ENCODE results near the gene IMMP2L.

Gene IMMP2L

DNA sequence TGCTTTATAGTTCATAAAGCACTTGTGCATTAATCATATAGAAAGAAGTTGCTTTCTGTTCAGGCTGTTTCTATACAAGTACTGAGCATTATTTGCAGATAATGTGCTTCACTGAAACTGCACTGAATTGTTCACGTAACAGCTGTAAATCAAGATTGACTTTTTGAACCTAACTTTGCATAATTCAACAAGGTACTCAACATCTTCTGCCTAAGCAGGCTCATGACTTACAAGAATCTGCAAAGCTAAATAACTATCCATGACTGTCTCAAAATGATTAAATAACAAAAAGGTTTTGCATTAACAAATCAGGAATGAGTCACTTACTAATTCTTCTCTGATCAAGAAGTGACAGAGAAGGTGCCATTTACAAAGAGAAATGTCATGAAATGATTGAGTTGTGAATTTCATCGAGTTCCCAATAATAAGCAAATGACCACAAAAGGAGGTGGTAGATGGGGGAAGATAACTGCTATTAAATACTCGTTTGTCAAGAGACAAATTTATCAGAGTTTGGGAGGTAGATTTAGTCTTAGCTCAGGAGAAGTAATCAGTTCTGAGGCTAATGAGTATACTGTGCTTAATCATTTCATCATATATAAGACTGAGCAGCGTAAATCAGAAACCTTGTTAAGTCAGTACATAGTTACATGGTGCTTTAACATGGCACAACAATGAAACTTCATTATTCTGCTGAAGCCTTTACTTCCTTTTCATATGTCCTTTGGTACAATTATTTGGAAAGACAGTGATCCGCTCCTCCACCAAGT, 632.6 kb downstream of the IMMP2L start:
- DNase-seq (ENCODE audit: low read depth) = no peak

DNA sequence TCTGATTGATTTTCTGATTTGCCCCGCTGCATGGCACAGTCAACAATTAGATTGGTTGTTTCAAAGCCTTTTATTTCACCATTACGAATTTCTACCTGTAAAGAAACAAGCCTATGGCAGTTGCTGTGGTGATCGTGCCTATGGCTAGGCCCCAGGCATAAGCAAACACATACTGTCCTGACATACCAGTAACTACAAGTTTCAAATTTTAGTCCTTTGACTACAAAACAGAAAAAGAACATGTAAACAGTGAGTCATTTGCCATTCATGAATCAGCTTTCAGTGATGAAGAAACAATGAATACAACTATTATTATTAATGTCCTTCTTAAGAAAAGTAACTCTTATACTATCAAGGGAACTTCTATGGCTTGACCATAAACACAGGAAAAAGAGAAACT, 639.4 kb downstream of the IMMP2L start:
- DNase-seq (ENCODE audit: low read depth) = peak; percentile 83

DNA sequence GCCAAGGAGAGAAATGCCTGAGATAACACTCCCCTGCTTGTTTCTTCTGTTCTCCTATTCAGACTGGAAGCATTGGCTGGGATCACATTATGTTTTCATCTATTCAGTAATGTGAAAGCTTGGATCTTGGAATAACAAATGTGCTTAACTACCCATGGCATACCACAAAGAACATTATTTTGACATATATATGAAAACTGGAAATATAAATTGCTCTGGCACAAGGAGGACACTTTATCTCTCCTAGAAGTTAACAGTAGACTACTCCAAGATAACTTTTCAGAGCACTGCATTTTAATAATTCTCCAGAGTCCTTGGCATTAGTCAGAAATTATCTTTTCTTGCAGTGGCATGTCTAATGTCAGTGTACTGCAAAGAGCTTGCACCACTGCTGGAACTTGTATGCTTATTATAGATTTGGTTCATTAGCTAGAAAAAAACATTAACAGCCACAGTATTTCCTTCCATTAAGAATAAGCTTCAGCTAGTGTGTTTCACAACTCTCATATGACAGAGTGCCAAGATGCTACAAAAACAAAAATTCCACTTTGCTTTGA, 640.6 kb downstream of the IMMP2L start:
- peak; percentile 80 for DNase-seq (ENCODE audit: low read depth)

DNA sequence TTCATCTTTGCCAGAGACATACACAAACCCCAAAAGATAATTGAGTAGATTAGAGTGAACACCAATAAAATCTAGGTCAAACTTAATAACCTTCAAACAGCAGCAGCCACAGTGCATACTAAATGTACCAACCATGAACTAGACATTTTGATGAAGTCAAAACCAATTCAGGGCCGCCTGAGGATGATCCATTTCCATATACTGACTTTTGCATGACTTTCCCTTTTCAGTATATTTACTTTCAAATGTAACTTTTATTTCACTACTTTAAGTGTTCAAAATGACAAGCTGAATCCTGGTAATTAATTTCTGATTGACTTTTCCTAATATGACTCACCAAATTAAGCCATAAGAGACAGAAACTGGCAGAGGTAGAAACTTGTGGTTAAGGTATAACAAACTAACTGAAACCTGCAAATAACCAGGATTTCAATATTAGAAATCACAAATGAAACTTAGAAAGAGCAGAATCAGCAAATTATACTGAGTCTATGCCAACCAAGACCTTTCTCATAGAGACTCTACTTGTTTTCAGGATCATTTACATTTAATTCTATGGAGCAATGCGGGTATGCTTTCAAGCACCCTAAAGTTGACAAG, 643.2 kb downstream of the IMMP2L start:
- no peak for DNase-seq (ENCODE audit: low read depth)

DNA sequence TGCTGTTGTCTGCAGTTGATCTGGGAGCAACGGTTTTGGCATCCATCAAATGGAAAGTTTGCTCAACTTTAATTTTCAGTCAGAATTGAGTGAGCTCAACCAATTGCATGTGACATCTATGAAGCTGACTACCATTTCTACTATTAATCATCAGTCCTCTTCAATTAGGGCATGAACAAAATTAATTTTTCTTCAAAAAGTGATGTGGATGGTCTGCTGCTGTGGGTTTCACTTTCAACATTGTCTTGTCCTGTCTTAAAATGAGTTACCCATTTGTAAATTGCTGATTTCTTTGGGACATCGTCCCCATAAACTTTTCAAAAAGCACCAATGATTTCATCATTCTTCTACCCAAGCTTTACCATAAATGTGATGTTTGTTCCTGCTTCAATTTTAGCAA, 648.0 kb downstream of the IMMP2L start:
- DNase-seq (ENCODE audit: low read depth) = no peak

DNA sequence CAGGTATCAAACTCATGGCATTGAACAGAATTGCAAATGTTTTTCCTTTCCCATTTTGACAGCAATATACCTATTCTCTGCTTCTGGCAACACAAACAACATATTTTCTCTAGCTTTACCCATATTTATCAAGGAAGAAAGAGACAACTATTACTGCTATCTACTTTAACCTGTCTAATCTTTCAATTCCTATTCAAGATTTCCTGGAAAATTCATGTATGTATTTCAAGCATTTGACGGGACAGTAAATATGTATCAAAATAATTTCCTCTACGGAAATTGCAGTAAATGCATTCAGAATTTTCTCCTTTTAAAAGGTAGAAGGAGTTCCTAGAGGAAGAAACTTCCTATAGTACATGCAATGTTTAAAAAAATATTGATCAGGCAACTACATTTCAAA, 650.7 kb downstream of the IMMP2L start:
- no peak for DNase-seq (ENCODE audit: low read depth)

DNA sequence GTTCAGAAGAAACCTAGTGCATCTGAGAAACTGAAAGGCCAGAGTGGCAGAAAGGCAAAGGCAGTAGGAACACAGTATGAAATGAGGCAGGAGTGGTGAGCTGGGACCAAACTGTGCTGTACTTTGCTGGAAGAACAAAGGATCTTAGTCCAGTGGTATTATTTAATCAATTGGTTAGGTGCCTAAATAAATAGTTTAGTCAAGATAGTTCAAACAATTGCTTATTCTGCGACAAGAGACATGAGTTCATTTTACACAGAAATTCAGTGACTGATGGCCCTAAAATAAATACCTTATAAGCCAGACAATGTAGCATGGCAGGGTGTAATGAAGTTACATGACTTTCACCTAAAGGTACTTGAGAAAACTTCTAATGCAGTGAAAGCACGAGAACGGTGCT, 653.2 kb downstream of the IMMP2L start:
- DNase-seq (ENCODE audit: low read depth) = no peak

DNA sequence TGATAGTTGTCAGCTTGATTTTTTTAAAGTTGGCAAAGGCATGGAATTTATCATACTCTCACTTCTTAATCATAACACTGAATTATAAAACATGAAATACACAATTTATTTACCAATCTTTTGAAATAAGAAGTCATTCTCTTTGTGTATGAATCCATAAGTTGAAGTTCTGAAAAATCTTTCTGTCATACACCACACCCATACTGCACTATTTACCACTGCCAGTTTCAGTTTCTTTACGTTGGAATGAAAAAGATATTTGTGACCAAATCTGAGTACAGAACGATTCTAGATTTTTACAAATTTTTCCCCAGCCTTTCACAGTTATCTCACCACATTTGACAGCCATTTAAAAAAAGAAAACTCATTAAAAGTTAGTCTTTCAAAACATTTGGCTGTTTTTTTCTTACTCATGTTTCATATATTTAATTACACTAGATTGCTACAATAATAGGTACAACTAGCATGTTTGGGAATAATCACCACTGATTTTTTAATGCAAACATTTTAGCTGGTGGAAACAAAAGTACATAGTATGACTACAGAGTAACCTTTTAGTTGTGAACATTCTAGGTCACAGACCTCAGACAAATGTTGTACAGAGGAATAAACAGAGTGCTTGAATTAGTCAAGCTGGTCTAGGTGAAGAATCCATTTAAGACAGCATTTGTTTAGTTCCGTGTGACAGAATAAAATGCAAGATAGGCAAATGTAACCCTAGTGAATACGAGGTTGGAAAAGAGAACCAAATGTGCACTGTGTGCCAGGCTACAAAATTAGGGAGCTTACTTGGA, 656.3 kb downstream of the IMMP2L start:
- no peak for DNase-seq (ENCODE audit: low read depth)

DNA sequence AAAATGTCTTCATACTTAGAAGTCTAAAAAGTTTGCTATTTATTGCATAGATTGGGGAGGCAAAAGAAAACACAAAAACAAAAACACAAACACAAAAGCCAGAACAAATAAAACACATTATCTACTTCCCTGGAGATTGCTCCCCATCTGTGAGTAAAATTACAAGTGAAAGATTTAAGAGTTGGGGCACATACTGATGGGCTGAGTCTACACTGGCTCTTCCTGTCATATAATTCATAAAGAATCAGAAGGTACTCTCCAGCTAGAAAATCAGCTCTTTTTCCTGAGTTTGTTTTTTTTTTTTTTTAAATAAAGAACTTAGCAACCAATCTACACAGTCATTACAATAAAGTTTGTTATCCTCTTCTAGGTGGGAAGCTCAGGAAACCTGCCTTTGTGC, 663.8 kb downstream of the IMMP2L start:
- no peak for DNase-seq (ENCODE audit: low read depth)

DNA sequence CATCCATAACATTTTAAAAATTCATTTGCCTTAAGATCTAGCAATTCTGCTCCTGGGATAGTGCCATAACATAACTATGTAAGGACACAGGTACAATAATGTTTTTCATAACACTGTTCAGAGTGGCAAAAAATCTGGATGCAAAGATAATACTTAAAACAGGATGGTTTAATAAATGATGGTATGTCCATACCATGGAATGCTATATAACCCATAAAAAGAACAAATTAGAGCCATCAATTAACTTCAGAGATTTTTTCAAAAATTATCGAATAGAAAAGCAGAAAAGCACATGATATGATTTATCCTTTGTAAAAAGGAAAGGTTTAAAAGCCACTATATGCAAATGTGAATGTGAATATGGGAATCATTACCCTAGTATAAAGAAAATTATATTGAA, 664.8 kb downstream of the IMMP2L start:
- DNase-seq (ENCODE audit: low read depth) = no peak

DNA sequence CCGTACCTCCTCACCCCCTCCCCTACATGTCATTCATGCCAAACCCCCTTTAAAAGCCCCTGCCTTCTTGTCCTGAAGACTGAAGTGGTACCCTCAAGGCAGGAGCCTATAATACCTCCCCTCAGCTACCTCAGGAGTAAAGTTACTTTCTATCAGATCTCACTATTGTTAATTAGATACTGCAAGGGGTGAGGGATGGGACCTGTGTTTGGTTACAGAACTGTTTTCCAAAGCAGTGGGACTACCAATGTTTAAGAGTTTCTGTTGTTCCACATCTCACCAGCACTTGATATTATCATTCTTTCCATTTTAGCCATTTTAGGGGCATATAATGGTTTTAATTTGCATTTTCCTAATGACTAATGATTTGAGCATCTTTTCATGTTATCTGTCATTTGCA, 668.2 kb downstream of the IMMP2L start:
- DNase-seq (ENCODE audit: low read depth) = no peak

DNA sequence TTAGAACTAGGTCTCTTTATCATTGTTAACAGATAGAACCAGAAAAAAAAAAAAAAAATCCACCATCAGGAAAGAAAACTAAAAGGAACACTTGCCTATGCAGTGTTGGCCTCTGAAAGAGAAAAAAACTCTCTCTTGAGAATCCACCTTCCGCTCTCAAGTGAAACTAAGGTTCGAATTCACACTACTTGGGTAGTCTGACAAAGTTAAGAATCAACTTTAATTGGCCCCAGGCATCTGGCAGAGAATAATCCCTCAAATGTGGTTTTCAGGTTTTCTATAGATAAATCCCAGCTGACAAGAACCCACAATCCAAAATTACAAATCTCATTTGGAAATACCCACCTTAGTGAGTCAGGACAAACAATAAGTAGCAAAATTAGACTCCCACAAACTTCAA, 671.1 kb downstream of the IMMP2L start:
- no peak for DNase-seq (ENCODE audit: low read depth)

DNA sequence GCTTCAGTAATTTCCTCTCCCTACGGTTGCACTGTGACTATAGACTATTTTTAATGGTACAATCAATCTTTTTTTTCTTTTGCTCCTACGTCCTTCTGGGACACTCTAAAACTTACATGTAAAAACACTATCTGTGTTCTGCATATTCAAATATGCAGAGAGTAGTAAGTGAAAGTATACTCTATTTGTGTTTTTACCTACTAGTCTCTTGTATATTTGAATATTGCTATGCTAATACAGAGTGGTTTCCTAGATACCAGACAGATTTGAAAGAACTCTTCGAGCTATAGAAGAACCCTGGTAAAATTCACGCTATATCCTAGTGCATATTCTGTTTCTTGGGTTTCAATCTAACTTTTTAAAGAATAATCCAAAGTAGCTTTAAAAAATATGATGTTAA, 672.2 kb downstream of the IMMP2L start:
- DNase-seq (ENCODE audit: low read depth) = no peak

DNA sequence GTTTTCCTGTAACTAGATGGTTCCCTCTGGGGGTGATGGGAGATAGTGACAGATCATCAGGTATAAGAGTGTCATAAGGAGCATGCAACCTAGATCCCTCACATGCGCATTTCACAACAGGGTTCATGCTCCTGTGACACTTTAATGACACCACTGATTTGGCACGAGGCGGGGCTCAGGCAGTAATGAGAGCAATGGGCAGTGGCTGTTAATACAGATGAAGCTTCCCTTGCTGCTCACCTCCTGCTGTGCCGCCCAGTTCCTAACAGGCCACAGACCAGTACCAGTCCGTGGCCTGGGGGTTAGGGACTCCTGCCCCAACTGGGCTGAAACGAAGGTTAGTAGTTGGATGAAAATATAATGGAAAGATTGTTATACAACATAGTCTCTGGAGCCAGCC, 673.0 kb downstream of the IMMP2L start:
- no peak for DNase-seq (ENCODE audit: low read depth)

DNA sequence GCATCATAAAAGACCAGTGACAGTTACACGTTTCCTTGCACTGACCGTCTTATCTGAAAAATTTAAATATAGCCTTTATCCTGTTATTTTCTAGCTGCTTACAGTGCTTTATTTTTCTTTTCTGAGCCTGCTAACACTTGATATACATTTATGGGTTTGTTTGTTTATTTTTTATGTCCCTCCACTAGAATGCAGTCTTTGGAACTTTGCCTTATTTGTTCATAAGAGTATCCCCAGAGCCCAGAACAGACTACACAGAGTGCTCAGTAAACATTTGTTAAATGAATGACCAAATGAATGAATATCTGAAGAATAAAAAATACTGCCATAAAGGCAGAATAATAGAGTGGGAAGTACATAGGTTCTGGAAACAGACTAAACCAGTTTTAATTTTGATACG, 673.7 kb downstream of the IMMP2L start:
- DNase-seq (ENCODE audit: low read depth) = no peak

DNA sequence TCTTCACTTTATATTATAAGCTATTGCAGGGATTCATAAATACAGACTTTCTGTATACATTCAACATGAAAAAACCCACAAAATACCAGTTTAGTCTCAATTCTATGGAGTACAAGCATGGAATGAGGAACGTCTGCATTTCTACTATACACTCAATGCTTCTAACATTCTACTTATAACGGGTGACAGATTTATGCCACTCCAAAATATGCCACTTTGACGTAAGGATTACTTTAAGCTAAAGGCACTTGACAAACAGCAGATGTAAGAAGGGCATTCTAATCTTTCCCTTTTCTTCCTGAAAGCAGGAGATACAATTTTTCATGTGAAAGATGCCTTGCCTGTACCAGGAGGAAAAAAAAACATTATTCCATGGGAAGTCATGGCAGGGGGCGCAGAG, 676.8 kb downstream of the IMMP2L start:
- no peak for DNase-seq (ENCODE audit: low read depth)

DNA sequence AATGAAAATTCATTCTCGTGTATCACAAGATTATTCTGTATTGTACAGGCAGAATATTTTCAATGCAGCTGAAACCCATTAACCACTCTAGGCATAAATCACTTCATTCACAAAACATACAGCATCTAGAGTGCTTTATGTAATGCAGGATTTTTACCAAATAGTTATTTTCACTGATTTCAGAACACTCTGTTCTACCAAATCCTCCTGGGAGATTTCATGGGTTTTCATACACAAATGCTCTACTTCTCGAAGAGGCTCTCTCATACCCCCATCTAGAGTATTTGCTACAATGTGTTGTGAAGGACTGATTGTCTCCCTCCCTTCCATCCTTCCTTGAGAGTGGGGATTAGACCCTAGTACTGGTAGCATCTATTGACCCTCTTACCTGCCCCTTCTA, 680.6 kb downstream of the IMMP2L start:
- peak; percentile 1 for DNase-seq (ENCODE audit: low read depth)

DNA sequence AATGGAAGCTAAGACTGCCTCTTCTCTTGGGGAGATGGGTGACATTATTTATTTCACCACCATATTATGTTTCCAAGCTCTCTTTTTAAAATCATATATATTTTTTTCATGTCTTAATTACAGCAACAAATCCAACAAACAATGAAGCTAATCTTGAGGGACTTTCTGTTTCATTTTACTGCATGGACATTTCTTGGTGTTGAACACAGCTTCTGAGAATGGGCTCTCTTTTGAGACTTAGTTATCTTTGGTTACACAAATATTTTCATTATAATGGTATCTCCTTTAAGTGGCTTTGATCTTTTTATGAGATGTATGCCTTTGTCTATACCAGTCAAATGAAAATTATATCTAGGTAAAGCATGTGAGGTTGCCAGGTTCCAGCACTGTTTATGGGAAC, 681.3 kb downstream of the IMMP2L start:
- no peak for DNase-seq (ENCODE audit: low read depth)

DNA sequence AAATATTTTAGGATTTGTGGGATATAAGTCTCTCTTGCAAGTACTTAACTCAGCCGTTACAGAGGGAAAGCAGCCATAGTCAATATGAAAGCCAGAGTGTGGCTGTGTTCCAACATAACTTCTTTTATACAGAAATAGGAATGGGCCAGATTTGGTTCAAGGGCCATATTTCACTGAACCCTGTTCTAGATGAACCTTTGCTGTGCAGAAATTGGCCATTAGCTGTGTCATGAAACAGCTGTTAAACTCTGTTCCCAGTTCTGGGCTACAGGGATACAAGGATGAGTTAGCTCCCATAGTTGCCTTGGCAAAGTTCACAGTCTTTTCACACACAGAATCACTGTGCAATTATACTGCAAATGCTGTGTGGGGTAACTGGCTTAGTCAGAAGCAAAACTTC, 685.3 kb downstream of the IMMP2L start:
- no peak for DNase-seq (ENCODE audit: low read depth)

DNA sequence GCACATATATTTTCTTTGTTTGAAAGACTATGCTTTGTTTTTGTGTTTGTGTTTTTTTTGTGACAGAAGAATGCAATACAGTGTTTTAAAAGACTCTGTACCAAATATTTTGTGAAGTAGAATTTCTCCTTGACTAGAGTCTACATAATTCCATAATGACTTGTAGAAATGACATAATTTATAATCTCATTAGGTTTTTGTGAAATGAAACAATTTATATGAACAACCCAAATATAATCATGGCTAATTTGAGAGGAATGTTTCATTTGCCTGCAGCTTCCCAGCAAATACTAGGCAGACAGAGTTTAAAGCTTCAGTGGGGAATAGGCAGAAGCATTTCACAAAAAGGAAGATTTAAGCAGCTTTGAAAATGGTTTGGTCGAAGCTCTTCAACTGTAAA, 686.9 kb downstream of the IMMP2L start:
- DNase-seq (ENCODE audit: low read depth) = no peak

DNA sequence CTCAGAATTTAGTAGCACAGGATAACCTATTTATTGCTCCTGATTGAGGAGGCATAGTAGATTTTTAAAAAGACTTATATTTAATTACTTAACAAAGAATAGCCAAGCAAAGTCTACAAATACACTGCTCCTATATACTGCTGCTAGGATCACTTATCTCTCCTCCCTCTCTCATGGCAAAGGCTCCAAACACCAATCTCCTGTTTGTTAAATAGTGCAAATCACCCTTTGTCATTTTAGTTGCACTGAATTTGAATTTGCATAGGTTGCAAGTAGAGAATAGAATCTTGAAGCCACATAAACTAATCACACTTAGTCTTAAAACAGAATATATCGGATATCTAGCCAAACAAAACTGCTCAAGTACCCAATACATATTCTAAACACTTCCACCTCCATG, 690.4 kb downstream of the IMMP2L start:
- DNase-seq (ENCODE audit: low read depth) = no peak

DNA sequence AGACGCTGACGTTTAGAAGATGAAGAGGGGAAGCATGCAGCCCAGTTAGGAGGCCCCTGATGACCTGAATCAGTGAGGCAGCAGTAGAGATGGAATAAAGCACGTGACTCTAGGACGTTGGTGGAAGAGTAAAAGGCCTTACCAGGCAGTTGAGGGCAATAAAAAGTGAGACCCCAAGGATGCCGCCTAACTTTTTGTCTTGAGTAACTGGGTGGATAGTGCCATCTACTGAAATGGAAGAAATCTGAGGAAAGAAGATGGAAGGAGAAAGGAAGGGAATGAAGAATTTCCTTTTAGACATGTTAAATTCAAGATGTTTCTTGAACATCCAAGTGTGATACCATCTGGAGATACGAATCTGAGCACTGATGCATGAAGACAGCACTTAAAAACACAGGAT, 691.4 kb downstream of the IMMP2L start:
- DNase-seq (ENCODE audit: low read depth) = no peak

DNA sequence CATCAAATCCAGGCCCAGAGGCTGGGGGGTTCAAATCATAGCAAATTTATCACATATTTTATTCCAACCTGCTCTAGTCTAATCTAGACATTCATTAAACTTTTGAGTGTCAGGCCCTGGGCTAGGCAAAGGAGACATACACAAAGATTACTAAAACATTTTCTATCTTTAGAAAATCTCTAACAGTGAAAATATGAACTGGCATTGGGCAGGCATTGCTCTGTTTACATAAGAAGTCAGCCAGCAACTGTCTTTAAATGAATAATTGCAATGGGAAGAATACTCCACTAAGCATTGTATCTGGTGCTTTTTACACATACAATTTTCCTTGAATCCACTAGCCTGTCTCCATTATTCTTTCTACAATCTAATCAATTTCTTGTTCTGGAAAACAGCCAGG, 693.8 kb downstream of the IMMP2L start:
- peak; percentile 2 for DNase-seq (ENCODE audit: low read depth)

Data from fibroblast of gingiva (primary cell).